ENCODE measurements around the gene ENO2.

The ENO2 gene

GRCh38 chr12:6962285-6963015 is 48.1 kb downstream of the ENO2 start:
- no peak for FAIRE-seq

- FAIRE-seq, result no peak
Observed at GRCh38 chr12:6963016-6963731, 48.8 kb downstream of the ENO2 start.

GRCh38 chr12:6963791-6964413 is 49.5 kb downstream of the ENO2 start:
- FAIRE-seq, result no peak

- no peak for FAIRE-seq
Observed at GRCh38 chr12:6964605-6965025, 50.2 kb downstream of the ENO2 start.

- no peak for FAIRE-seq
Observed at GRCh38 chr12:6965026-6965661, 50.8 kb downstream of the ENO2 start.

GRCh38 chr12:6965714-6966113 is 51.3 kb downstream of the ENO2 start:
- no peak for FAIRE-seq

- FAIRE-seq, result no peak
Observed at GRCh38 chr12:6966351-6966750, 52.0 kb downstream of the ENO2 start.

GRCh38 chr12:6967651-6968100 is 53.3 kb downstream of the ENO2 start:
- no peak for FAIRE-seq

- no peak for FAIRE-seq
Observed at GRCh38 chr12:6968426-6968825, 54.0 kb downstream of the ENO2 start.

- no peak for FAIRE-seq
Observed at GRCh38 chr12:6970096-6970527, 55.7 kb downstream of the ENO2 start.

Data from colon (tissue), 2 donors.